IMR-90 (cell line): ENCODE data around the gene FRMPD4. TPM values are rescaled to one million over a fixed set of nuclear protein-coding genes. Genes with fewer than 3 reads are reported as not detected.

Experiments
- ATAC-seq: fragments of 200-7000 bp; cut with Tn5 transposase; 2 replicates; pipeline ENCODE4 v1.9.1; 2020; ENCODE audit warnings: low read depth, mild to moderate bottlenecking, moderate library complexity
- BruUV-seq: library from RNA; stranded (reverse); fragments of 400-500 nt; replicated peaks from 2 replicates; lab custom pipeline; 2021; lab: Mats Ljungman, UMichigan
- CTCF ChIA-PET: fragments of 300-600 bp; formaldehyde crosslinking; extraction: SDS; loops from one replicate; lab custom pipeline; 2021; ENCODE audit warnings: antibody characterized with exemption; lab: Yijun Ruan, JAX
- POLR2A ChIA-PET: fragments of 300-600 bp; sonication (Branson Sonifier 250); formaldehyde crosslinking; loops from one replicate; lab custom pipeline; 2022; ENCODE audit warnings: antibody characterized with exemption; ENCODE audit not compliant: unreplicated experiment; lab: Charles Lee
- DNase-seq: peaks from one replicate; pipeline ENCODE4 v3.0.0; 2013
- H2AFZ ChIP-seq: replicated peaks from 2 replicates; pipeline ENCODE3; 2013; ENCODE audit warnings: low read length, mild to moderate bottlenecking; ENCODE audit not compliant: poor library complexity
- H2AK5ac ChIP-seq: 2 replicates; pipeline ENCODE4 v1.6.1; 2013; ENCODE audit warnings: low read depth, low read length, inconsistent platforms
- H2AK9ac ChIP-seq: replicated peaks from 2 replicates; pipeline ENCODE3; 2013; ENCODE audit warnings: mild to moderate bottlenecking, low read depth, low read length, moderate library complexity; ENCODE audit not compliant: poor library complexity
- H2BK120ac ChIP-seq: 2 replicates; pipeline ENCODE4 v1.6.1; 2013; ENCODE audit warnings: low read depth, low read length, inconsistent platforms
- H2BK15ac ChIP-seq: 3 replicates; pipeline ENCODE4 v1.6.1; 2013; ENCODE audit warnings: low read depth, low read length, inconsistent platforms
- H2BK20ac ChIP-seq: 2 replicates; pipeline ENCODE4 v1.6.1; 2013; ENCODE audit warnings: low read depth, mild to moderate bottlenecking, inconsistent platforms, low read length, moderate library complexity
- H2BK5ac ChIP-seq: 2 replicates; pipeline ENCODE4 v1.6.1; 2013; ENCODE audit warnings: mild to moderate bottlenecking, low read depth, low read length, inconsistent platforms; ENCODE audit not compliant: poor library complexity, severe bottlenecking
- H3K14ac ChIP-seq: replicated peaks from 2 replicates; pipeline ENCODE4 v1.6.1; 2013; ENCODE audit warnings: low read depth, low read length, inconsistent platforms
- H3K18ac ChIP-seq: 2 replicates; pipeline ENCODE4 v1.6.1; 2013; ENCODE audit warnings: low read depth, low read length, control low read depth
- H3K23ac ChIP-seq: 2 replicates; pipeline ENCODE4 v1.6.1; 2013; ENCODE audit warnings: low read depth, low read length, inconsistent platforms
- H3K27ac ChIP-seq: 2 replicates; pipeline ENCODE4 v1.5.1; 2013; ENCODE audit warnings: mild to moderate bottlenecking, control low read depth, low read length; ENCODE audit not compliant: insufficient read depth
- H3K27me3 ChIP-seq: 2 replicates; pipeline ENCODE4 v1.6.1; 2013; ENCODE audit warnings: low read length; ENCODE audit not compliant: control insufficient read depth, insufficient read depth
- H3K36me3 ChIP-seq: 2 replicates; pipeline ENCODE4 v1.6.1; 2013; ENCODE audit warnings: low read length, mixed read lengths; ENCODE audit not compliant: control insufficient read depth, insufficient read depth
- H3K4ac ChIP-seq: 2 replicates; pipeline ENCODE4 v1.6.1; 2013; ENCODE audit warnings: low read depth, low read length, inconsistent platforms
- H3K4me1 ChIP-seq: 2 replicates; pipeline ENCODE4 v1.6.1; 2013; ENCODE audit warnings: low read length, mixed read lengths; ENCODE audit not compliant: control insufficient read depth, insufficient read depth
- H3K4me2 ChIP-seq: 2 replicates; pipeline ENCODE4 v1.6.1; 2013; ENCODE audit warnings: low read depth, mild to moderate bottlenecking, control low read depth, low read length, moderate library complexity
- H3K4me3 ChIP-seq: 2 replicates; pipeline ENCODE4 v1.5.1; 2013; ENCODE audit warnings: low read depth, mild to moderate bottlenecking, control low read depth, low read length, moderate library complexity; ENCODE audit not compliant: insufficient read depth
- H3K56ac ChIP-seq: 2 replicates; pipeline ENCODE4 v1.6.1; 2013; ENCODE audit warnings: low read length, inconsistent platforms; ENCODE audit not compliant: insufficient read depth; ENCODE audit errors: extremely low read depth
- H3K79me1 ChIP-seq, 2 experiments: 2 replicates each; pipeline ENCODE4 v1.6.1; 2013; ENCODE audit warnings: low read length in 2 of 2, inconsistent platforms in 1 of 2, low read depth in 1 of 2
- H3K9ac ChIP-seq: 2 replicates; pipeline ENCODE4 v1.6.1; 2013; ENCODE audit warnings: low read depth, low read length, control low read depth
- H3K9me1 ChIP-seq: 2 replicates; pipeline ENCODE4 v1.6.1; 2013; ENCODE audit warnings: low read length, inconsistent platforms; ENCODE audit not compliant: insufficient read depth
- H3K9me3 ChIP-seq: 2 replicates; pipeline ENCODE4 v1.6.1; 2013; ENCODE audit warnings: low read length; ENCODE audit not compliant: control insufficient read depth, insufficient read depth
- H4K20me1 ChIP-seq: 2 replicates; pipeline ENCODE4 v1.6.1; 2013; ENCODE audit warnings: low read length, inconsistent platforms; ENCODE audit not compliant: insufficient read depth
- H4K5ac ChIP-seq: 2 replicates; pipeline ENCODE4 v1.6.1; 2013; ENCODE audit warnings: mild to moderate bottlenecking, low read depth, low read length, control low read depth
- H4K8ac ChIP-seq, 2 experiments: 2 replicates each; pipeline ENCODE4 v1.6.1; 2013; ENCODE audit warnings: low read depth in 2 of 2, low read length in 2 of 2, control low read depth in 1 of 2, inconsistent platforms in 1 of 2
- H4K91ac ChIP-seq: 2 replicates; pipeline ENCODE4 v1.6.1; 2013; ENCODE audit warnings: low read depth, low read length, inconsistent platforms; ENCODE audit not compliant: insufficient read depth
- MXI1 ChIP-seq: IDR thresholded peaks from 2 replicates; pipeline ENCODE4 v1.6.1; 2012; ENCODE audit warnings: low read depth, mild to moderate bottlenecking, low read length, moderate library complexity, borderline replicate concordance
- WGBS, 2 experiments: methylation state at CpG; one replicate each; pipeline versions ENCODE4 v1.1.5 to v1.1.7; 2013; ENCODE audit warnings: missing lambda C conversion rate in 2 of 2; ENCODE audit not compliant: insufficient read length in 1 of 2; ENCODE audit errors: extremely low coverage in 2 of 2; 5-methylcytosine and 5-hydroxymethylcytosine counted together
- dilution Hi-C: fragments of 300-500 bp; cut with HindIII; formaldehyde crosslinking; loops from one replicate; pipeline ENCODE4 v1.14.3; 2018; ENCODE audit warnings: low sequenced_read_pairs; ENCODE audit not compliant: unreplicated experiment
- in situ Hi-C: fragments of 300-500 bp; cut with MboI; formaldehyde crosslinking; loops from 3 replicates; pipeline ENCODE4 v1.14.3; 2019; ENCODE audit warnings: low sequenced_read_pairs, inconsistent platforms, mixed read lengths
- intact Hi-C: fragments of 100-400 bp; cut with micrococcal nuclease; formaldehyde crosslinking; loops from 2 replicates; pipeline ENCODE4 v1.10.0; 2022
- polyA plus RNA-seq, 3 experiments: library from polyadenylated mRNA; depleted of rRNA; stranded (reverse); fragments of >200 nt; gene quantifications; 2 replicates each; pipeline ENCODE4 v1.2.3, GENCODE V29; 2012; ENCODE audit warnings: low replicate concordance in 1 of 3
- total RNA-seq: library from RNA; depleted of rRNA; stranded (reverse); fragments of >200 nt; gene quantifications from 2 replicates; pipeline ENCODE4 v1.2.3, GENCODE V29; 2012
- TF ChIP-seq, protein P1 (sequence below): fragments of 150-350 bp; IDR thresholded peaks from 2 replicates; pipeline ENCODE4 v1.6.1; 2017; ENCODE audit warnings: mild to moderate bottlenecking, antibody characterized with exemption, low read length, low read depth

The FRMPD4 gene
- total and polyA plus RNA-seq, 2 of the 4 experiments (the other 2 are of a cell fraction), result 0.53 to 1.1 TPM

GRCh38 chrX:12210196-12210815 lies 72.0 kb downstream of the FRMPD4 start:
- Histone ChIP-seq H3K79me1 (no peaks in the 10 kb centered on the region), H3K9me1 (peaks cover 2% of the 10 kb centered on the region; the same call in 1 of the 2 replicates), H3K18ac (peak overlapping the region; percentile 10; the same call in 1 of the 2 replicates), H2AFZ (peak overlapping the region; percentile 91), H2BK120ac (peak overlapping the region; percentile 93), H3K27ac (peak overlapping the region; percentile 4; the same call in 1 of the 2 replicates), H3K27me3 (no peaks in the 10 kb centered on the region), H3K14ac (peak overlapping the region; percentile 65), H3K4ac (peak overlapping the region; percentile 91), H4K20me1 (no peaks in the 10 kb centered on the region), H3K56ac (peak overlapping the region; percentile 8; the same call in 1 of the 2 replicates), H3K4me2 (peak overlapping the region; percentile 53), H3K4me1 (no peaks in the 10 kb centered on the region), H3K9ac (no peak overlapping the region; the same call in 1 of the 2 replicates), H2BK5ac (peak overlapping the region; percentile 69), H2BK15ac (peak overlapping the region; percentile 37; the same call in 1 of the 3 replicates), H2AK9ac (peak overlapping the region; percentile 83), H4K8ac (peak overlapping the region; percentile 4 to 62; a peak in 2 of 4 replicates), H3K23ac (peak overlapping the region; percentile 41; the same call in 1 of the 2 replicates), H3K36me3 (no peaks in the 10 kb centered on the region), H4K5ac (0 out of 2 replicates have a peak overlapping the region, but pooled peaks have one; percentile 5), H3K9me3 (no peaks in the 10 kb centered on the region), H2AK5ac (no peak overlapping the region; the same call in 1 of the 2 replicates), H2BK20ac (peak overlapping the region; percentile 44), H3K4me3 (no peak overlapping the region), H4K91ac (peak overlapping the region; percentile 82)
- ATAC-seq, result peak; percentile 78
- no peak for TF ChIP-seq MXI1
- TF ChIP-seq, protein P1, sequence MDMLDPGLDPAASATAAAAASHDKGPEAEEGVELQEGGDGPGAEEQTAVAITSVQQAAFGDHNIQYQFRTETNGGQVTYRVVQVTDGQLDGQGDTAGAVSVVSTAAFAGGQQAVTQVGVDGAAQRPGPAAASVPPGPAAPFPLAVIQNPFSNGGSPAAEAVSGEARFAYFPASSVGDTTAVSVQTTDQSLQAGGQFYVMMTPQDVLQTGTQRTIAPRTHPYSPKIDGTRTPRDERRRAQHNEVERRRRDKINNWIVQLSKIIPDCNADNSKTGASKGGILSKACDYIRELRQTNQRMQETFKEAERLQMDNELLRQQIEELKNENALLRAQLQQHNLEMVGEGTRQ, result peak; percentile 74
- no TSS peak for BruUV-seq
- in situ Hi-C loops, result no loop called here
- intact Hi-C loops, result no loop called here
- POLR2A ChIA-PET, result no interaction called here
- CTCF ChIA-PET, result no interaction called here
- dilution Hi-C loops, result no loop called here
- peak; percentile 78 for DNase-seq
- WGBS, 2 experiments, result no CpG with 5 or more reads among the region's 4 CpGs
